ENCODE data around the gene PNLIPRP3. TPM values are rescaled to one million over a fixed set of nuclear protein-coding genes. Genes with fewer than 3 reads are reported as not detected.

PNLIPRP3 gene
- polyA plus RNA-seq, 3 donors: not detected

- no peak overlapping the region for H3K4me2 ChIP-seq (replicated peaks; ENCODE audit: extremely low read depth, low read length, poor library complexity, severe bottlenecking)
- Mint-ChIP-seq H3K4me3 (no peak overlapping the region), H3K27ac (peak overlapping the region in 1 of 7 donors; percentile 25), H3K27me3 (ENCODE audit: low read depth in 3 of 3) (peaks cover 0 to 2% (median 2%) of the 10 kb centered on the region in 3 donors), H3K4me1 (peaks cover 6% of the 10 kb centered on the region), H3K9me3 (peaks cover 0 to 4% (median 0%) of the 10 kb centered on the region in 7 donors), H3K36me3 (no peaks in the 10 kb centered on the region)
- H2AFZ ChIP-seq (ENCODE audit: insufficient read depth, low read depth, low read length, poor library complexity, severe bottlenecking): no peak overlapping the region
- DNase-seq: peak in 2 of 3 donors; percentile 12 to 15
- H3K79me2 ChIP-seq (ENCODE audit: insufficient read depth, low read length): no peaks in the 10 kb centered on the region
- H3K4me1 ChIP-seq (ENCODE audit: control insufficient read depth in 1 of 2, insufficient read depth in 2 of 2, low read length in 2 of 2): peaks cover 4 to 9% of the 10 kb centered on the region in 2 donors
- intact Hi-C loops (cut with micrococcal nuclease): no loop called here
- H3K27me3 ChIP-seq (ENCODE audit: control insufficient read depth in 2 of 2, insufficient read depth in 2 of 2, low read length in 2 of 2): no peaks in the 10 kb centered on the region
- no peak overlapping the region for H3K27ac ChIP-seq (ENCODE audit: low read depth in 1 of 2, low read length in 2 of 2)
- H3K9ac ChIP-seq (ENCODE audit: insufficient read depth, low read length, poor library complexity, severe bottlenecking): no peak overlapping the region
- WGBS (ENCODE audit: insufficient coverage): no CpG with 5 or more reads among the region's 6 CpGs
- TF ChIP-seq CTCF (IDR thresholded peaks at IDR 0.05): peak; percentile 23
- H3K4me3 ChIP-seq (replicated peaks in 1 of 3; ENCODE audit: low read depth in 2 of 3, low read length in 3 of 3): no peak overlapping the region
- H3K36me3 ChIP-seq (replicated peaks in 1 of 2; ENCODE audit: control insufficient read depth in 1 of 2, insufficient read depth in 2 of 2, low read length in 2 of 2): no peaks in the 10 kb centered on the region
- no peaks in the 10 kb centered on the region for H3K9me3 ChIP-seq (replicated peaks in 1 of 2; ENCODE audit: control insufficient read depth in 1 of 2, insufficient read depth in 1 of 2, low read length in 2 of 2)
- no peaks in the 10 kb centered on the region for H4K20me1 ChIP-seq (ENCODE audit: insufficient read depth, low read length)
Observed at GRCh38 chr10:116470768-116471415, 43.2 kb downstream of the PNLIPRP3 start.

DNA sequence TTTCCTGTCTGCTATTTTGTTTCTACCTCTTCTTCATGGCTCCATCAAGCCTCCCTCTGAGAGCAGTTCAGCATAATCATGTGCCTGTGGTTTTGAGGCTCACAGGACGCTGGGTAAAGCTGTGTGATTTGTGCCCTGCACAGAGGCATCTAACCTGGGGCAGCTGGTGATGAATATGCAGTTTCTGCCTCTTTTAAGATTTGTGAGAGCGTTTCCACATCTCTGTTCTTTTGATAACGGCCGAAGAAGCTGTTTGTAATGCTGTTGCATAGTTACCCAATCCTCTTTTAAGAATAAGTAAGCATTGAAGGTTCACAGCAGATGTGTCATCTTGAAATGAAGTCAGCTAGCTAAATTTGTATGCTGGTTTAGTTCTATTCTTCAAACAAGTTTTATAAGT, 45.2 kb downstream of the PNLIPRP3 start:
- Mint-ChIP-seq H3K4me1 (peaks cover 5% of the 10 kb centered on the region), H3K9me3 (peaks cover 0 to 4% (median 0%) of the 10 kb centered on the region in 7 donors), H3K27ac (no peak overlapping the region), H3K36me3 (no peaks in the 10 kb centered on the region), H3K4me3 (no peak overlapping the region), H3K27me3 (ENCODE audit: low read depth in 3 of 3) (peaks cover 0 to 4% (median 2%) of the 10 kb centered on the region in 3 donors)
- Histone ChIP-seq H3K4me1 (ENCODE audit: control insufficient read depth in 1 of 2, insufficient read depth in 2 of 2, low read length in 2 of 2) (peaks cover 0 to 5% of the 10 kb centered on the region in 2 donors), H3K27ac (ENCODE audit: low read depth in 1 of 2, low read length in 2 of 2) (no peak overlapping the region), H3K4me3 (replicated peaks in 1 of 3; ENCODE audit: low read depth in 2 of 3, low read length in 3 of 3) (no peak overlapping the region), H3K4me2 (replicated peaks; ENCODE audit: extremely low read depth, low read length, poor library complexity, severe bottlenecking) (no peak overlapping the region), H3K9me3 (replicated peaks in 1 of 2; ENCODE audit: control insufficient read depth in 1 of 2, insufficient read depth in 1 of 2, low read length in 2 of 2) (no peaks in the 10 kb centered on the region), H2AFZ (ENCODE audit: insufficient read depth, low read depth, low read length, poor library complexity, severe bottlenecking) (peak overlapping the region; percentile 4), H3K27me3 (ENCODE audit: control insufficient read depth in 2 of 2, insufficient read depth in 2 of 2, low read length in 2 of 2) (peaks cover 0 to 3% of the 10 kb centered on the region in 2 donors), H3K9ac (ENCODE audit: insufficient read depth, low read length, poor library complexity, severe bottlenecking) (no peak overlapping the region), H4K20me1 (ENCODE audit: insufficient read depth, low read length) (no peaks in the 10 kb centered on the region), H3K36me3 (replicated peaks in 1 of 2; ENCODE audit: control insufficient read depth in 1 of 2, insufficient read depth in 2 of 2, low read length in 2 of 2) (no peaks in the 10 kb centered on the region), H3K79me2 (ENCODE audit: insufficient read depth, low read length) (no peaks in the 10 kb centered on the region)
- WGBS (ENCODE audit: insufficient coverage): 0% methylated on average over 1 of the region's 4 CpGs
- intact Hi-C loops (cut with micrococcal nuclease): no loop called here
- no peak for TF ChIP-seq CTCF (IDR thresholded peaks at IDR 0.05)
- DNase-seq: peak in 2 of 3 donors; percentile 6 to 14

Measured in CD14-positive monocyte (primary cell).